ENCODE data around the gene NSG1.
"Not testable (repeated sequence)": the region's sequence is repeated elsewhere in the genome, so short reads cannot be mapped to it uniquely, and the experiment has no call there.

Gene NSG1

GRCh38 chr4:4417886-4418285 is 31.0 kb downstream of the NSG1 start:
- no peak for DNase-seq

GRCh38 chr4:4418676-4419390 is 31.9 kb downstream of the NSG1 start:
- DNase-seq, result no peak

GRCh38 chr4:4419896-4420295 is 33.0 kb downstream of the NSG1 start:
- no peak for DNase-seq

GRCh38 chr4:4420421-4420820 is 33.5 kb downstream of the NSG1 start:
- no peak for DNase-seq

- DNase-seq, result no peak
Observed at GRCh38 chr4:4421356-4421755, 34.5 kb downstream of the NSG1 start.

- not testable (repeated sequence) for DNase-seq
Observed at GRCh38 chr4:4422117-4422516, 35.2 kb downstream of the NSG1 start.

- no peak for DNase-seq
Observed at GRCh38 chr4:4422856-4423499, 36.1 kb downstream of the NSG1 start.

GRCh38 chr4:4423706-4424498 is 37.0 kb downstream of the NSG1 start:
- DNase-seq, result no peak

GRCh38 chr4:4424499-4425115 is 37.7 kb downstream of the NSG1 start:
- DNase-seq, result no peak

GRCh38 chr4:4425119-4425690 is 38.3 kb downstream of the NSG1 start:
- DNase-seq, result no peak

- DNase-seq, result no peak
Observed at GRCh38 chr4:4425696-4426095, 38.8 kb downstream of the NSG1 start.

- no peak for DNase-seq
Observed at GRCh38 chr4:4426511-4427120, 39.7 kb downstream of the NSG1 start.

GRCh38 chr4:4427121-4427870 is 40.4 kb downstream of the NSG1 start:
- no peak for DNase-seq

- no peak for DNase-seq
Observed at GRCh38 chr4:4427886-4428285, 41.0 kb downstream of the NSG1 start.

GRCh38 chr4:4428966-4429875 is 42.3 kb downstream of the NSG1 start:
- no peak for DNase-seq

GRCh38 chr4:4430492-4431195 is 43.7 kb downstream of the NSG1 start:
- no peak for DNase-seq

- no peak for DNase-seq
Observed at GRCh38 chr4:4432341-4433125, 45.6 kb downstream of the NSG1 start.

GRCh38 chr4:4433941-4434340 is 47.0 kb downstream of the NSG1 start:
- no peak for DNase-seq

- no peak for DNase-seq
Observed at GRCh38 chr4:4436244-4436823, 49.4 kb downstream of the NSG1 start.

All from activated CD4-positive, CD25-positive, alpha-beta regulatory T cell (primary cell).